ENCODE measurements around the gene DAG1. TPM values are rescaled to one million over a fixed set of nuclear protein-coding genes. Genes with fewer than 3 reads are reported as not detected.

Gene DAG1
- polyA plus RNA-seq, 1 of the 3 experiments (the other 2 are of a cell fraction): 54.4 TPM

- POLR2A ChIA-PET: no interaction called here
- no peaks in the 10 kb centered on the region for H3K9me3 ChIP-seq
- no peak overlapping the region for H3K4me2 ChIP-seq
- no peaks in the 10 kb centered on the region for H4K20me1 ChIP-seq (ENCODE audit: insufficient read depth)
- CTCF ChIA-PET: interaction anchor here (1.7 to 1.8 kb wide), 2 partner anchors 29 to 40 kb away, joined by 4 to 6 read pairs; no protein-coding TSS in a partner anchor
- peaks cover 8% of the 10 kb centered on the region for H3K27me3 ChIP-seq (ENCODE audit: insufficient read depth)
- H3K27ac ChIP-seq (ENCODE audit: low read depth in 2 of 2, low read length in 1 of 2): no peak overlapping the region
- no peak overlapping the region for H3K9ac ChIP-seq
- H2AFZ ChIP-seq (ENCODE audit: low read depth): no peak overlapping the region
- TF ChIP-seq JUND (IDR thresholded peaks at IDR 0.05) (no peak), TEAD4 (IDR thresholded peaks at IDR 0.05; ENCODE audit: borderline replicate concordance, insufficient read depth) (no peak)
- no peaks in the 10 kb centered on the region for H3K79me2 ChIP-seq (ENCODE audit: insufficient read depth)
- H3K4me3 ChIP-seq (ENCODE audit: low read depth in 2 of 2, low read length in 1 of 2): no peak overlapping the region
- DNase-seq: no peak
- H3K9me2 ChIP-seq: no peaks in the 10 kb centered on the region
- H3K36me3 ChIP-seq (replicated peaks in 1 of 2; ENCODE audit: control insufficient read depth in 1 of 2, insufficient read depth in 2 of 2, low read length in 1 of 2): no peaks in the 10 kb centered on the region
- H3K4me1 ChIP-seq (ENCODE audit: control insufficient read depth in 1 of 2, insufficient read depth in 2 of 2, low read depth in 1 of 2, low read length in 1 of 2): no peaks in the 10 kb centered on the region; a peak in 1 of 4 replicates
- no peaks in the 10 kb centered on the region for H3F3A ChIP-seq (replicated peaks; ENCODE audit: insufficient read depth)
These were observed 98.9 kb downstream of the DAG1 start for GRCh38 chr3:49568965-49569364.

GRCh38 chr3:49570028-49570654 is 100.1 kb downstream of the DAG1 start:
- H3F3A ChIP-seq (replicated peaks; ENCODE audit: insufficient read depth): no peaks in the 10 kb centered on the region
- no peak for DNase-seq
- H2AFZ ChIP-seq (ENCODE audit: low read depth): no peak overlapping the region
- no peaks in the 10 kb centered on the region for H3K79me2 ChIP-seq (ENCODE audit: insufficient read depth)
- CTCF ChIA-PET: interaction anchor here (1.1 to 1.8 kb wide), 4 partner anchors 13 to 102 kb away, joined by 4 to 6 read pairs (median 5); no protein-coding TSS in a partner anchor
- WGBS (ENCODE audit: low lambda C conversion rate): 45% methylated on average over 6 of the region's 6 CpGs
- no peaks in the 10 kb centered on the region for H3K9me3 ChIP-seq
- H3K27ac ChIP-seq (ENCODE audit: low read depth in 2 of 2, low read length in 1 of 2): no peak overlapping the region
- H3K27me3 ChIP-seq (ENCODE audit: insufficient read depth): peaks cover 8% of the 10 kb centered on the region
- H3K9me2 ChIP-seq: no peaks in the 10 kb centered on the region
- H3K9ac ChIP-seq: no peak overlapping the region
- no peaks in the 10 kb centered on the region for H3K36me3 ChIP-seq (replicated peaks in 1 of 2; ENCODE audit: control insufficient read depth in 1 of 2, insufficient read depth in 2 of 2, low read length in 1 of 2)
- TF ChIP-seq GABPA (IDR thresholded peaks at IDR 0.05; ENCODE audit: low read depth): no peak
- no peak for TF ChIP-seq POLR2AphosphoS5 (IDR thresholded peaks at IDR 0.05; ENCODE audit: low read depth, low read length)
- no peak for TF ChIP-seq SIN3A (IDR thresholded peaks at IDR 0.05; ENCODE audit: borderline replicate concordance, low read depth, low read length)
- no peak for TF ChIP-seq JUND (IDR thresholded peaks at IDR 0.05)
- TF ChIP-seq FOXJ3 (CRISPR knock-in tag; IDR thresholded peaks at IDR 0.05): no peak
- no peak for TF ChIP-seq USF2 (IDR thresholded peaks at IDR 0.05; ENCODE audit: borderline replicate concordance, low read depth, low read length)
- no peak for TF ChIP-seq GATA2 (CRISPR knock-in tag; IDR thresholded peaks at IDR 0.05)
- TF ChIP-seq USF1 (IDR thresholded peaks at IDR 0.05; ENCODE audit: borderline replicate concordance, low read depth): no peak
- H3K4me2 ChIP-seq: no peak overlapping the region
- H3K4me1 ChIP-seq (ENCODE audit: control insufficient read depth in 1 of 2, insufficient read depth in 2 of 2, low read depth in 1 of 2, low read length in 1 of 2): no peaks in the 10 kb centered on the region; a peak in 1 of 4 replicates
- H4K20me1 ChIP-seq (ENCODE audit: insufficient read depth): no peaks in the 10 kb centered on the region
- POLR2A ChIA-PET: no interaction called here
- H3K4me3 ChIP-seq (ENCODE audit: low read depth in 2 of 2, low read length in 1 of 2): no peak overlapping the region

- ChIA-PET CTCF (interaction anchor here (0.7 kb wide), 1 partner anchor 43 kb away, joined by 3 read pairs; no protein-coding TSS in a partner anchor), POLR2A (no interaction called here)
- TF ChIP-seq RAD21 (IDR thresholded peaks at IDR 0.05; ENCODE audit: low read length): no peak
- TF ChIP-seq MXI1 (IDR thresholded peaks at IDR 0.05; ENCODE audit: low read depth, low read length): no peak
- TF ChIP-seq JUND (IDR thresholded peaks at IDR 0.05): no peak
- no peak for TF ChIP-seq TCF12 (IDR thresholded peaks at IDR 0.05)
- no peak for TF ChIP-seq PBX3 (IDR thresholded peaks at IDR 0.05)
- TF ChIP-seq IRF3 (IDR thresholded peaks at IDR 0.05; ENCODE audit: low read depth, low read length): no peak
- no peak for TF ChIP-seq MAX (IDR thresholded peaks at IDR 0.05; ENCODE audit: low read depth)
- TF ChIP-seq EP300 (IDR thresholded peaks at IDR 0.05; ENCODE audit: borderline replicate concordance in 1 of 2, low read depth in 1 of 2, low read length in 1 of 2): no peak
These were observed 112.1 kb downstream of the DAG1 start for GRCh38 chr3:49582177-49582576.

More at GRCh38 chr3:49582177-49582576, 112.1 kb downstream of the DAG1 start:
- Histone ChIP-seq H3F3A (replicated peaks; ENCODE audit: insufficient read depth) (no peaks in the 10 kb centered on the region), H3K9me2 (no peaks in the 10 kb centered on the region), H3K27ac (ENCODE audit: low read depth in 2 of 2, low read length in 1 of 2) (no peak overlapping the region), H4K20me1 (ENCODE audit: insufficient read depth) (no peaks in the 10 kb centered on the region), H3K4me2 (no peak overlapping the region), H3K36me3 (replicated peaks in 1 of 2; ENCODE audit: control insufficient read depth in 1 of 2, insufficient read depth in 2 of 2, low read length in 1 of 2) (no peaks in the 10 kb centered on the region), H3K79me2 (ENCODE audit: insufficient read depth) (no peaks in the 10 kb centered on the region), H3K9ac (no peak overlapping the region), H2AFZ (ENCODE audit: low read depth) (no peak overlapping the region), H3K4me1 (ENCODE audit: control insufficient read depth in 1 of 2, insufficient read depth in 2 of 2, low read depth in 1 of 2, low read length in 1 of 2) (no peaks in the 10 kb centered on the region), H3K4me3 (ENCODE audit: low read depth in 2 of 2, low read length in 1 of 2) (no peak overlapping the region), H3K9me3 (no peaks in the 10 kb centered on the region; the same call in 1 of the 2 replicates), H3K27me3 (ENCODE audit: insufficient read depth) (no peaks in the 10 kb centered on the region; the same call in 1 of the 2 replicates)
- no peak for DNase-seq

All from SK-N-SH (cell line).